CD4-positive, alpha-beta T cell treated with Interleukin-15 for 1 hour (primary cell): ENCODE data around the gene ACADSB.

ENCODE experiments used
- DNase-seq: peaks from one replicate; pipeline ENCODE4 v3.0.0-alpha.2; 2020

ACADSB gene

GRCh38 chr10:123007558-123008354 is 1.1 kb upstream of the ACADSB start:
- peak; percentile 64 for DNase-seq

GRCh38 chr10:123009105-123009820 is 457 bp downstream of the ACADSB start:
- no peak for DNase-seq

GRCh38 chr10:123011987-123012386 is 3.2 kb downstream of the ACADSB start:
- DNase-seq = no peak

DNA sequence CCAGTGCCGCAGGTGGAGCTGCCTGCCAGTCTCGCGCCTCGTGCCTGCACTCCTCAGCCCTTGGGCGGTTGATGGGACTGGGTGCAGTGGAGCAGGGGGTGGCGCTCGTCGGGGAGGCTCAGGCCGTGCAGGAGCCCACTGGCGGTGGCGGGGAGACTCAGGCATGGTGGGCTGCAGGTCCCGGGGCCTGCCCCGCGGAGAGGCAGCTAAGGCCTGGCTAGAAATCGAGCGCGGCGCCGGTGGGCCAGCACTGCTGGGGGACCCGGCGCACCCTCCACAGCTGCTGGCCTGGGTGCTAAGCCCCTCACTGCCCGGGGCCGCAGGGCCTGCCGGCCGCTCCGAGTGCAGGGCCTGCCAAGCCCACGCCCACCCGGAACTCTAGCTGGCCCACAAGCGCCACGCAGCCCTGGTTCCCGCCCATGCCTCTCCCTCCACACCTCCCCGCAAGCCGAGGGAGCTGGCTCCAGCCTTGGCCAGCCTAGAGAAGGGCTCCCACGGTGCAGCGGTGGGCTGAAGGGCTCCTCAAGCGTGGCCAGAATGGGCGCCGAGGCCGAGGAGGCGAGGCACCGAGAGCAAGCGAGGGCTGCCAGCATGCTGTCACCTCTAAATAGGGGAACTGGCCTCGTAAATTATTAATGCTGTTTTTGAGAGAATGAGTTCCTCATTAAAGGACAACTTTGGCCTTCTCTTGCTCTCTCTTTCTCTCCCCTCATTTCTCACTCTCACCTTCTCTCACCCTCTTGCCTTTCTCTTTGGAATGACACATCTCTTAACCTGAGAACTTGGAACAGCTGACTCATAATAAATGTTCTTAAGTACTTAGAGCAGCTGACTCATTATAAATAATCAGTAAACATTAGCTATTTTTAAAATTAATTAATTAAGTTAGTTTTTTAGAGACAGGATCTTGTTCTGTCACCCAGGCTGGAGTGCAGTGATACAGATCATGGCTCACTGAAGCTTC is 4.9 kb downstream of the ACADSB start:
- DNase-seq = no peak

- DNase-seq = no peak
Observed at GRCh38 chr10:123014772-123015171, 6.0 kb downstream of the ACADSB start.

GRCh38 chr10:123016228-123016627 is 7.4 kb downstream of the ACADSB start:
- no peak for DNase-seq

- DNase-seq = no peak
Observed at GRCh38 chr10:123017421-123018165, 8.8 kb downstream of the ACADSB start.

DNA sequence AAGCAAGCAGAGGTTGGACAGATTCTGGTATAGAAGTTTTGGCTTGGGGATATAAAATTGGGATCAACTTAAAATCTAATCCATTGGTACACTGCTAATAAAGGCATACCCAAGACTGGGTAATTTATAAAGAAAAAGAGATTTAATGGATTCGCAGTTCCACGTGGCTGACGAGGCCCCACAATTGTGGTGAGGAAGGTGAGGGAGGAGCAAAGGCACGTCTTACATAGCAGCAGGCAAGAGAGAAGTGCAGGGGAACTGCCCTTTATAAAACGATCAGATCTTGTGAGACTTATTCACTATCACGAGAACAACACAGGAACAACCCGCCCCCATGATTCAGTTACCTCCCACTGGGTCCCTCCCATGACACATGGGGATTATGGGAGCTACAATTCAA is 9.7 kb downstream of the ACADSB start:
- DNase-seq = no peak

DNA sequence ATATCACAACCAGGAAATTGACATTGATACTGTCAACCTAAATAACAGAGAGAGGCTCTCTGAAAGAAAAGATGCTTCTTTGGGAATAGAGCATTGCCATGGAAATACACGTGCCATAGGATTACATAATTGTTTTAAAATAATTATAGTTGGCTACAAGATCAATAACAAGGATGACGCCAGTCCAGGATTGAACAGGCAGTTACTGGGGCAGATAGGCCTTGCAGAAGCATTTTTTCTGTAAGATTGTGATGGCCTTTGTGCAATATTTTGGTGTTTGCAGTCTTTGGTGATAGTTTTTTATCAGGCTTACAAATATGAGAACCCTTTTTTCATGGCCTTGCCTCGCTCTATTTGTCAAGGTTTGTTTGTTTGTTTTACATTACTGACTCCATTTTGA is 10.5 kb downstream of the ACADSB start:
- no peak for DNase-seq

- DNase-seq = no peak
Observed at GRCh38 chr10:123019941-123020703, 11.3 kb downstream of the ACADSB start.

DNA sequence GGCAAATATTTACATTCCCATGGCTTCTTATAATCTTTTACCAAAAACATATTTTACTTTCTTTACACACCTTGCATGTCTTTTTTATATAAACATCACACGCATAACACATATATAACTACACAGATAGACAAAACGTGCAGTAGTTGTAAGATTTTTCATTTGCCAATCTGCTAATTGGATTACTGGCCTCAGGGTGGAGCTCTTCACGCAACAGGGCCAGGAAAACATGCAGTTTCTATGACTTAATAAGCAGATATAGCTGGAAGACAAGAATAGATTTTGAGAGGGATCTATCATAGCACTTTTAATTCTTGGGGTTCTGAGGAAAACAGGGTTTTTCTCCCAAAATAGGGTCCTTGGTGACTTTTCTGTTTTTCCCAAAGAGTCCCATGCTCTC is 12.7 kb downstream of the ACADSB start:
- DNase-seq = no peak

DNA sequence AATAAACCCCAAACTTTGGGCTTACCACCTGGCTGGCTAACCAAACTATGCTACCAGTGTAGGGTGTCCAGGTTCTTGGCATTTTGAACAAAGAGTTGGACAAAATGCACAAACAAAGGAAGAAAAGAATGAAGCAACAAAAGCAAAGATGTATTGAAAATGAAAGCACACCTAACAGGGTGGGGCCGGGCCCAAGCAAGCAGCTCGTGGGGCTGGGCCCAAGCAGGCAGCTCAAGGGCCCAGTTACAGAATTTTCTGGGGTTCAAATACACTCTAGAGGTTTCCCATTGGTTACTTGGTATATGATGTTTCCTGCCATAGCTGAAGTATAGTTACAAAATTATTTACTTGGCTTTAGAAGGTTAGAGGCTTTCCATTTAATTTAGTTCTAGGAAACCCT is 15.7 kb downstream of the ACADSB start:
- DNase-seq = no peak

DNA sequence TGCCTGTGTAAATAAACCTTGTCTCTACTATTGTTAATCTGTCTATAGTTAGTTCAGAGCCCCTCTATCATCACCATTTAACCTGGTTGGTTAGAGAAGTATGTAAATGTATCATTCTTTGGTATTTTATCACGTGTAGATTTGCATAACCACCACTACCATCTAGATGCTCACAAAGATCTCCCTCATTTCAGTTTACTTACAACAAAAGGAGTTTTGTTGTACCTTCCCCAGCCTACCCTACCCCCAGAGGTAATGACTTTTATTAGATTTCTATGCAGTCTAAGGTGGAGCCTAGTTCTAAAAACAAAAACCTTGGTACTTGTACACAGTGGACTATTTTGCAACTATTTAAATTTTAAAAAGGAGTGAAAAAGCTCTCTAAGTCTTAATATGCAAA is 17.5 kb downstream of the ACADSB start:
- no peak for DNase-seq

GRCh38 chr10:123027861-123028260 is 19.1 kb downstream of the ACADSB start:
- no peak for DNase-seq

GRCh38 chr10:123031124-123031523 is 22.3 kb downstream of the ACADSB start:
- DNase-seq = no peak

DNA sequence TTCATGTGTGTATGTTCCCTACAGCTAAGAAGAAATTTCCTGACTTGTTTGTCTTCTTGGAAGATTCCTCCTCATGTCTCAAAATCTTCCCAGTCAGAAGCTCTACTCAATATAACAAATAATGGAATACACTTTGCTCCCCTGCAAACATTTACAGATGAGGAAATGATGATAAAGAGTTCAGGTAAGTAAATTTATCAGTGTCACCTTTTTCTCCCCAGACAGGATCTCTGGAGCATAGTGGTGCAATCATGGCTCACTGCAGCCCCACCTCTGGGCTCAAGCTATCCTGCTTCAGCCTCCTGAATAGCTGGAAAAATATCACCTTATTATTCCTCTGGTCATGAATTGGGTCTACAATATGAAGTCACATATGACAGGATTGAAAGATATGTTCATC is 25.5 kb downstream of the ACADSB start:
- DNase-seq = no peak

DNA sequence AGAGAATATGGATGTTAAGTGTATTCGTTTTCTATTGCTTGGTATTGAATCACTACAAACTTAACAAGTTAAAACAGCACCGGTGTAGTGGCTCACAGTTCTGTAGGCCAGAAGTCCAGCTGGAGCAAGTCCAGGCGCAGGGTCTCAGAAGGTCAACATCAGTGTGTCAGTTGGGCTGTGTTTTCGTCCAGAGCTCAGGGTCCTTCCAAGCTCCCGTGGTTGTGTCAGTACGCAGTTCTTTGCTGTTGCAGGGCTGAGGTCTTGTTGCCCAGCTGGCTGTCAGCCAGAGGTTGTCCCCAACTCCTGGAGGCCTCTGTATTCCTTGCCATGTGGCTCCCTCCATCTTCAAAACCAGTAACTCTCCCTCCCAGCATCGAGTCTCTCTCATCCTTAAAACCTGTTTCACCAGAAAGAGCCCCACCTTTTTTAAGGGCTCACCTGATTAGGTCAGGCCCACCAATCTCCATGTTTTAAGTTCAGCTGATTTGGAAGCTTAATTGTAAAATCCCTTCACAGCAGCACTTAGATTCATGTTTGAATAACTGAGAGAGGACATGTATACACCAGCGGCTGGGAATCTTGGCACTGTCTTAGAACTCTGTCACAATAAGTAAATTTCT is 26.8 kb downstream of the ACADSB start:
- DNase-seq = no peak

- DNase-seq = no peak
Observed at GRCh38 chr10:123038782-123039631, 30.2 kb downstream of the ACADSB start.

- DNase-seq = no peak
Observed at GRCh38 chr10:123039632-123039930, 30.8 kb downstream of the ACADSB start.

DNA sequence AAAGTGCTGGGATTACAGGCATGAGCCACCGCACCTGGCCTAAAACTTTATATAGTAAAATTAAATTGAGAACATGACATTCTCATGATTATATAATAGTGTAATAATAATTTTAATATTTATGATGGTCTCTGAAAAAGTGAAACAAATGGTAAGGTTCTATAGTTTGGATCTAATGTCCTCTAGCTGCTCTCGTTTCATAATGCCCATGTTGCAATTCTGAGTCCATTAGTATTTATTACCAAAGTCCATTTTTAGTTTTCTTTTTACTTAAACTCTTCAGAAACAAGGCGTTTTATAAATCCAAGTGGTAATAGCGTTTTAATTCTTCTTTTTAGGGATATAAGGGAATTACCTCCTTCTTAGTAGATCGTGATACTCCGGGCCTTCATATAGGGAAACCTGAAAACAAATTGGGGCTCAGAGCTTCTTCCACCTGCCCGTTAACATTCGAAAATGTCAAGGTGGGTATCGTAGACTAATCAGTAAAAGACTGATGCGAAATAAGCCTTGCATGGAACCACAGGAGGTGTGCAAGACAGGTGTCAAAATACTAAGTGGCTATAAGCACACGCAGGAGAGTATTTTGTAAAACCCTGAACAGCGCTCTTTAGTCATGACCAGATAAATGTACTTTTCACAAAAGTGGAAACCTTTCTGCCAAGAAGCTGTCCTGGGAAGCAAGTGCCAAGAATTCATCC is 34.1 kb downstream of the ACADSB start:
- DNase-seq = no peak
